Stimulated activated CD8-positive, alpha-beta memory T cell treated with anti-CD3 and anti-CD28 coated beads, Interleukin-15, amount 100 ng/mL, for 4 hours (primary cell): ENCODE measurements around the gene SIDT2.
"Not testable (repeated sequence)": the region's sequence is repeated elsewhere in the genome, so short reads cannot be mapped to it uniquely, and the experiment has no call there.

Source experiments
- DNase-seq, 2 donors: peaks; one replicate each; pipeline ENCODE4 v3.0.0-alpha.2; 2020; ENCODE audit warnings: low read depth in 2 of 2

The SIDT2 gene

DNA sequence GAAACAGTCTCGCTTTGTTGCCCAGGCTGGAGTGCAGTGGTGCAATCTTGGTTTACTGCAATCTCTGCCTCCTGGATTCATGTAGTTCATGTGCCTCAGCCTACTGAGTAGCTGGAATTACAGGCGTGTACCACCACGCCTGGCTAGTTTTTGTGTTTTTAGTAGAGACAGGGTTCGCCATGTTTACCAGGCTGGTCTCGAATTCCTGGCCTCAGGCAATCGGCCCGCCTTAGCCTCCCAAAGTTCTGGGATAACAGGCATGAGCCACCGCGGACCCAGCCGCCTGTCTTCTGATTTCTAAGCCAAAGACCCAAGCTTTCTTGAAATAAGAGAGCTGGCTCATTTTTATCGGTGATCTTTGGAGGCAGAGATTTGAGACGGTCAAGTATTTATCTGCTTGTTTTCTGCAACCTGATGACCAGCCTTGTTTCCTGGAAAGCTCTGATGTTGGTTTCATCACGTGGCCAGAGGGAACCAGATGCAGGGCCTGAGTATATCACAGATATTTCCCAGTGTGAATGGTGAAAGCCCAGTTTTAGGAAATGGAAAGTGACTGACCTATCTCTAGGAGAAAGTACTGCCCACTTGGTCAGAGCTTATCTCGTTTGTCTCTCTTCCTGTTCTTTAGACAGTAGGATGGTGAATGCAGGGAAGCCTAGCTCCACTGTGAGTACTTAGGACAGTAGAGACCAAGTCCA, 5.7 kb upstream of the SIDT2 start:
- no peak for DNase-seq

- no peak for DNase-seq
Observed at GRCh38 chr11:117175104-117175503, 3.4 kb upstream of the SIDT2 start.

GRCh38 chr11:117175781-117176180, 2.8 kb upstream of the SIDT2 start:
- DNase-seq, result no peak

- no peak for DNase-seq
Observed at GRCh38 chr11:117176186-117176585, 2.4 kb upstream of the SIDT2 start.

- no peak for DNase-seq
Observed at GRCh38 chr11:117177534-117178209, 871 bp upstream of the SIDT2 start.

- no peak for DNase-seq
Observed at GRCh38 chr11:117179048-117179999, 781 bp downstream of the SIDT2 start.

- no peak for DNase-seq
Observed at GRCh38 chr11:117180020-117180419, 1.5 kb downstream of the SIDT2 start.

- peak in 1 of 2 donors; percentile 13 for DNase-seq
Observed at GRCh38 chr11:117180661-117181585, 2.4 kb downstream of the SIDT2 start.

DNA sequence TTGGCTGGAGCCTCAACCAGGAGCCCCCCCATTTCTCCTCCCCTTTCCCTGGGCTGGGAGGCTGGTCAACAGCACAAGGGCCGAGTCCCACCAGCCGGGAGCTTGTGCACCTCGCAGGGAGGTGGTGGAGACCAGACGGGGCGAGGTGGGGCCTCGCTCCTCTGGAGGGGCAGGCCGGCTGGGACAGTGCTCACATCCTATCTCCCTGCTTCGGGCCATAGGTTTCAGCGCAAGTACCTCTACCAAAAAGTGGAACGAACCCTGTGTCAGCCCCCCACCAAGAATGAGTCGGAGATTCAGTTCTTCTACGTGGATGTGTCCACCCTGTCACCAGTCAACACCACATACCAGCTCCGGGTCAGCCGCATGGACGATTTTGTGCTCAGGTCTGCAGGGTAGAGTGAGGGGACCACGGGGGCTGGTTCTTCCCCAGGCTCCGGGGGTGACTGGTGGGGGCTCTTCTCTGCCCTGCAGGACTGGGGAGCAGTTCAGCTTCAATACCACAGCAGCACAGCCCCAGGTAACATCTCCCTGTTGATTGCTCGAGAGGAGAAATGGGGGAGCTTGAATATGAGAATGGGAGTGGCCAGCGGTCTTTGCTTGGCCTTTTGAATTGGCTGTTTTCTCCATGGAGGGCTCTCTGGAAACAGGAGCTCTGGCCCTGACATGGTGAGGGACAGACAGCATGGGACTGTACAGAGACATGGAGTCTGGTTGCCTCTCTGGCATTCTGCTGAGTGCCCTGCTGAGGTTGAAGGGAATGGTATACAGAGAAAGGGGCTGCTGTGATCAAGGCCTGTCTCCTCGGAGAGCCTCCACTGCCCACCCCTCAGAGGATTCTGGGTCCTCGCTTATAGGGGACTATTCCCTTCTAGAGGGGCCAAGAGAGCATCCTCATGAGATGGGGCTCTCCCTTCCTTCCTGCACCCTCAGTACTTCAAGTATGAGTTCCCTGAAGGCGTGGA, 3.3 kb downstream of the SIDT2 start:
- no peak for DNase-seq

GRCh38 chr11:117182551-117182935, 4.0 kb downstream of the SIDT2 start:
- no peak for DNase-seq

DNA sequence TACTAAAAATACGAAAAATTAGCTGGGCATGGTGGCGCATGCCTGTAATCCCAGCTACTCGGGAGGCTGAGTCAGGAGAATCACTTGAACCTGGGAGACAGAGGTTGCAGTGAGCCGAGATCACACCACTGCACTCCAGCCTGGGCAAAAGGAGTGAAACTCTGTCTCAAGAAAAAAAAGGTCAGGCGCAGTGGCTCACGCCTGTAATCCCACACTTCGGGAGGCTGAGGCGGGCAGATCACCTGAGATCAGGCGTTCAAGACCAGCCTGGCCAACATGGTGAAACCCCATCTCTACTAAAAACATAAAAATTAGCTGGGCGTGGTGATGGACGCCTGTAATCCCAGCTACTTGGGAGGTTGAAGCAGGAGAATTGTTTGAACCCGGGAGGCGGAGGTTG, 4.6 kb downstream of the SIDT2 start:
- DNase-seq, result not testable (repeated sequence)

DNA sequence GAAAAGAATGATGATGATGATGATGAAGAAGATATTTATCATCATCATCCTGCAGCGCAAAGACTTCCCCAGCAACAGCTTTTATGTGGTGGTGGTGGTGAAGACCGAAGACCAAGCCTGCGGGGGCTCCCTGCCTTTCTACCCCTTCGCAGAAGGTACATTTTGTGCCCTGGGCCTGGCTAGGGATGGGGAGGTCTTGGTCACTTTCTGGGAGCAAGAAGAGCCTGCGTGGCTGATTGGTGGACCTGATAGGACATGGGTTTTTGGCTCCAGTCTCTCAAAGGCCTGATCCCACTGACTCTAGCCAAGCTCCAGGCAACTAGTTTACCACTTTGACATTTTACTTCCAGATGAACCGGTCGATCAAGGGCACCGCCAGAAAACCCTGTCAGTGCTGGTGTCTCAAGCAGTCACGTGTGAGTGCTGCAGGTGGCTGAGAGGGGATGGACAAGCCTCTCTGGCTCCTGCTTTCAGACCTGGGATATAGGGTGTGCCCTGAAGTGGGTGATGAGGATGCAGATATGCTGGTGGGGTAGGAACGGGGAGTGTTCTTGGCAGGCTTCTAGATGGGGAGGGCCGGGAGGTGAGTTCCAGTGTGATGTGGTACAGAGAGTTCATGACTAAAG, 5.3 kb downstream of the SIDT2 start:
- DNase-seq, result no peak

DNA sequence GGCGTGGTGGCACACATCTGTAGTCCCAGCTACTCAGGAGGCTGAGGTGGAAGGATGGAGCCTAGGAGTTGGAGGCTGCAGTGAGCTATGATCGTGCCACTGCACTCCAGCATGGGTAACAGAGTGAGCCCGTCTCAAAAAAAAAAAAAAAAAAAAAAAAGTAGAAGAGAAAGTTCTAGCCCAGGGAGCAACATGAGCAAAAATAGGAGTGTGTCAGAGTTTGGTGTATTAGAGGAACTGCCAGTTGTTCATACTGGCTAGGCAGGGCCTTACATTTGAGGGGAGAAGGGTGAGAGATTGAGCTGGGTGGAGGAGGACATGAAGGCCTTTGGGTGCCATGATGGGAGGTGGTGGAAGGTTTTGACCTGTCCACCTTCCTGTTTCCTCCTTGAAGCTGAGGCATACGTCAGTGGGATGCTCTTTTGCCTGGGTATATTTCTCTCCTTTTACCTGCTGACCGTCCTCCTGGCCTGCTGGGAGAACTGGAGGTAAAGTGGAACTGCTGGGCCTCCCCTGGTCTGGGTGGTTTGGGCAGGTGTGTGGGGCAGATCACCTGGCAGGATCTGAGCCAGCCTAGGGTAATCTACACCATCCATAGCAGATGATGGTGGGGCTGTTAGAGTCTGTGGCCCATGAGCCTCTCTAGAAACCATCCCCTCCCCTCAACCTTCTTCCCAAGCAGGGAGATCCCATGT, 7.3 kb downstream of the SIDT2 start:
- DNase-seq, result no peak

- no peak for DNase-seq
Observed at GRCh38 chr11:117186431-117186761, 7.9 kb downstream of the SIDT2 start.

DNA sequence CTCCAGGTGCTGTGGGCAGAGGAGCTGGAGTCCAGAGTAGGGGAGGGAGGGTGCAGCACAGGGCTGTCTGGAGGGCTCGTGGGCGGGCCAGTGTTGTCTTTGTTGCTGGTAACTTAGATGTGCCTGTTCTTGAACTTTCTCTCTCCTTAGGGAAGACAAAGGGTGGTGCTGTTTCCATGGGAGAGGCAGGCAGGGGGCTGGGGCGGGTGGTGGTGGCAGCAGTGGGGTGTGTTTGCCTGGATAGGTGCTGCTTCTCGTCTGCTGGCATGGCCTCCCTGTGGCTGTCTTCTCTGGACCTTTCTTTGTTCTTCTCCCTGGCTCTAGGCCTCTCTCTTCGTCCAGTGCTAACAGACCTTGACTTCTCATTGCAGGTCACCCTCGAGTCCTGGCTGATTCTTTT, 8.5 kb downstream of the SIDT2 start:
- DNase-seq, result no peak

DNA sequence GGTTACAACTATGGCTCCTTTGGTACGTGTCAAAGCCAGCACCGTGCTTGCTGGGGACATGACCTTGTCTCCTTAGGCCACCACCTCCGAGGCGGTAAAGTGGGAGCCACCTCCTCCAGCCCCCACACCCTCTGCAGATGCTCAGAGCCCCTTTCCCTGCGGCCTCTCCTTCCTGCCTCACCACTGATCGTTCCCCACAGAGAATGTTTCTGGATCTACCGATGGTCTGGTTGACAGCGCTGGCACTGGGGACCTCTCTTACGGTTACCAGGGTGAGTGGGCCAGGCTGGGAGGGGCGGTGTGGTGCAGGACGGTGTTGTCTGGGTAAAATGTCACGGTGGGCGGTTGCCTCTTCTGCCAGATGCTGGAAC, 8.9 kb downstream of the SIDT2 start:
- DNase-seq, result no peak

DNA sequence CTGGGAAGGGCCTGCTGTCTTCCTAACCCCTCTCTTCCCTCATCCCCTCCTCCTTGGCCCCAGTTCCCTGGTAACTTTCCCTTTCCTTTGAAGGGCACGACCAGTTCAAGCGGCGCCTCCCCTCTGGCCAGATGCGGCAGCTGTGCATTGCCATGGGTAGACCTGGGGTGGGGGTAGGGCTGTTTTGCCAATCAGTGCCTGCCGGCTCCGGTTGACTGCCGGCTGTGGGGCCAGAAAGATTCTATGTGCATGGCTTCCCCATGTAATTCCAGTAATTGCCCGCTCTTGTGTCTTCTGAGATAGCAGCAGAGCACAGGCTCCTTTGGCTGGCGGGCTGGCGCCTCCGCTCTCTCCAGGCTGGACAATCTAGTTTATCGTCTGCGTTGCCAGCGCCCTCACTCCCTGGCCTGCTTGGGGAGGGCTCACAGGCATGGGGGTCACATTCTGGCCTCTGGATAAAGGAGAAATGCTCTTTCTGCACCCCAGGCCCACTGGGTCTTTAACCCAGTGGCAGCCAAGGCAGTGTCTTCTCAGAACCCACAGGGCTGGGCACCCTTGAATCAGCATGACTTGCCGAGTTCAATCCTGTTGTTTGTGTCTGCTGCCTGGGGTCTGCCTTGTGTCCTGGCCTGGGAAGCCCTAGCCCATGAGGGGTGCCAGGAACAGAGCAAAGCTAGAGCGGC, 9.4 kb downstream of the SIDT2 start:
- DNase-seq, result no peak

- DNase-seq, result no peak
Observed at GRCh38 chr11:117188620-117189081, 10.1 kb downstream of the SIDT2 start.
